ENCODE results near the gene LRGUK. TPM values are rescaled to one million over a fixed set of nuclear protein-coding genes. Genes with fewer than 3 reads are reported as not detected.

LRGUK gene
- total and polyA plus RNA-seq, 2 donors (not counting 1 experiment from before 2014, with no cell fraction given) = 0.27 to 0.49 TPM

- Histone ChIP-seq H3K9me3 (ENCODE audit: control extremely low read depth in 1 of 3, control insufficient read depth in 2 of 3, insufficient read depth in 1 of 3, low read length in 2 of 3) (no peaks in the 10 kb centered on the region), H2AFZ (ENCODE audit: insufficient read depth, low read depth, low read length, poor library complexity, severe bottlenecking) (no peak overlapping the region), H3K4me3 (ENCODE audit: control extremely low read depth in 1 of 5, extremely low read depth in 1 of 5, insufficient read depth in 1 of 5, low read depth in 2 of 5, low read length in 4 of 5) (no peak overlapping the region), H3K79me2 (ENCODE audit: control insufficient read depth, insufficient read depth, low read length) (no peaks in the 10 kb centered on the region), H3K27me3 (replicated peaks in 1 of 4; ENCODE audit: control extremely low read depth in 1 of 4, control insufficient read depth in 3 of 4, insufficient read depth in 4 of 4, low read length in 3 of 4) (no peaks in the 10 kb centered on the region), H3K4me2 (replicated peaks; ENCODE audit: low read depth, low read length, poor library complexity, severe bottlenecking) (no peak overlapping the region), H3K27ac (ENCODE audit: low read length in 2 of 2) (no peak overlapping the region), H4K20me1 (ENCODE audit: control insufficient read depth, insufficient read depth, low read length, poor library complexity, severe bottlenecking) (no peaks in the 10 kb centered on the region), H3K9ac (ENCODE audit: low read length) (no peak overlapping the region), H3K36me3 (replicated peaks in 1 of 2; ENCODE audit: control extremely low read depth in 1 of 2, control insufficient read depth in 1 of 2, extremely low read depth in 1 of 2, insufficient read depth in 2 of 2, low read length in 1 of 2) (peaks cover 10 to 49% of the 10 kb centered on the region in 2 experiments), H3K4me1 (ENCODE audit: control insufficient read depth in 2 of 2, insufficient read depth in 2 of 2, low read length in 2 of 2) (no peaks in the 10 kb centered on the region)
- CTCF ChIA-PET = no interaction called here
- WGBS (ENCODE audit: insufficient coverage) = 100% methylated on average over 2 of the region's 2 CpGs
- TF ChIP-seq EZH2 (IDR thresholded peaks at IDR 0.05; ENCODE audit: borderline replicate concordance, insufficient read depth, low read depth, low read length, poor library complexity, severe bottlenecking) = no peak
- TF ChIP-seq CTCF (IDR thresholded peaks at IDR 0.05) = no peak
- DNase-seq = no peak
- Mint-ChIP-seq H3K27ac (no peak overlapping the region), H3K4me1 (no peaks in the 10 kb centered on the region), H3K9me3 (ENCODE audit: insufficient read depth) (no peaks in the 10 kb centered on the region), H3K4me3 (no peak overlapping the region), H3K27me3 (no peaks in the 10 kb centered on the region)
- POLR2A ChIA-PET = no interaction called here
- ATAC-seq (ENCODE audit: low read depth) = no peak
- intact Hi-C loops (cut with micrococcal nuclease) = no loop called here
Measured at GRCh38 chr7:134300988-134301387, 173.8 kb downstream of the LRGUK start.

GRCh38 chr7:134301592-134301991 is 174.5 kb downstream of the LRGUK start:
- H3K4me1 ChIP-seq (ENCODE audit: control insufficient read depth in 2 of 2, insufficient read depth in 2 of 2, low read length in 2 of 2) = no peaks in the 10 kb centered on the region
- intact Hi-C loops (cut with micrococcal nuclease) = no loop called here
- no peaks in the 10 kb centered on the region for H3K27me3 ChIP-seq (replicated peaks in 1 of 4; ENCODE audit: control extremely low read depth in 1 of 4, control insufficient read depth in 3 of 4, insufficient read depth in 4 of 4, low read length in 3 of 4)
- H3K27ac ChIP-seq (ENCODE audit: low read length in 2 of 2) = no peak overlapping the region
- no peak overlapping the region for H3K9ac ChIP-seq (ENCODE audit: low read length)
- Mint-ChIP-seq H3K4me3 (no peak overlapping the region), H3K27me3 (no peaks in the 10 kb centered on the region), H3K9me3 (ENCODE audit: insufficient read depth) (no peaks in the 10 kb centered on the region), H3K4me1 (no peaks in the 10 kb centered on the region), H3K27ac (no peak overlapping the region)
- DNase-seq (no peak), ATAC-seq (ENCODE audit: low read depth) (no peak)
- H3K4me2 ChIP-seq (replicated peaks; ENCODE audit: low read depth, low read length, poor library complexity, severe bottlenecking) = no peak overlapping the region
- CTCF ChIA-PET = no interaction called here
- no peak overlapping the region for H3K4me3 ChIP-seq (ENCODE audit: control extremely low read depth in 1 of 5, extremely low read depth in 1 of 5, insufficient read depth in 1 of 5, low read depth in 2 of 5, low read length in 4 of 5)
- TF ChIP-seq EZH2 (IDR thresholded peaks at IDR 0.05; ENCODE audit: borderline replicate concordance, insufficient read depth, low read depth, low read length, poor library complexity, severe bottlenecking) = no peak
- TF ChIP-seq CTCF (IDR thresholded peaks at IDR 0.05) = no peak
- peaks cover 7 to 45% of the 10 kb centered on the region in 2 experiments for H3K36me3 ChIP-seq (replicated peaks in 1 of 2; ENCODE audit: control extremely low read depth in 1 of 2, control insufficient read depth in 1 of 2, extremely low read depth in 1 of 2, insufficient read depth in 2 of 2, low read length in 1 of 2)
- POLR2A ChIA-PET = no interaction called here
- no peak overlapping the region for H2AFZ ChIP-seq (ENCODE audit: insufficient read depth, low read depth, low read length, poor library complexity, severe bottlenecking)
- no peaks in the 10 kb centered on the region for H4K20me1 ChIP-seq (ENCODE audit: control insufficient read depth, insufficient read depth, low read length, poor library complexity, severe bottlenecking)
- H3K9me3 ChIP-seq (ENCODE audit: control extremely low read depth in 1 of 3, control insufficient read depth in 2 of 3, insufficient read depth in 1 of 3, low read length in 2 of 3) = no peaks in the 10 kb centered on the region
- H3K79me2 ChIP-seq (ENCODE audit: control insufficient read depth, insufficient read depth, low read length) = no peaks in the 10 kb centered on the region
- no CpG with 5 or more reads among the region's 3 CpGs for WGBS (ENCODE audit: insufficient coverage)
